Activated T-cell treated with anti-CD3 and anti-CD28 coated beads for 4 hours (primary cell): Measurements from ENCODE around the gene SCYL1.
"Not testable (repeated sequence)": the region's sequence is repeated elsewhere in the genome, so short reads cannot be mapped to it uniquely, and the experiment has no call there.

Source experiments
- DNase-seq: peaks from one replicate; pipeline ENCODE4 v3.0.0-alpha.2; 2020

Gene SCYL1

GRCh38 chr11:65506290-65506771, 18.6 kb upstream of the SCYL1 start:
- DNase-seq = no peak

GRCh38 chr11:65506772-65507505, 17.9 kb upstream of the SCYL1 start:
- DNase-seq = no peak

GRCh38 chr11:65512311-65512710, 12.6 kb upstream of the SCYL1 start:
- not testable (repeated sequence) for DNase-seq

- no peak for DNase-seq
Observed at GRCh38 chr11:65516135-65516968, 8.5 kb upstream of the SCYL1 start.

- not testable (repeated sequence) for DNase-seq
Observed at GRCh38 chr11:65518941-65519549, 5.8 kb upstream of the SCYL1 start.

GRCh38 chr11:65521777-65522521, 2.9 kb upstream of the SCYL1 start:
- DNase-seq = not testable (repeated sequence)

- DNase-seq = peak; percentile 52
Observed at GRCh38 chr11:65522718-65523630, 1.9 kb upstream of the SCYL1 start.

GRCh38 chr11:65523631-65523968, 1.3 kb upstream of the SCYL1 start:
- not testable (repeated sequence) for DNase-seq

GRCh38 chr11:65524014-65524740, 706 bp upstream of the SCYL1 start:
- no peak for DNase-seq

- no peak for DNase-seq
Observed at GRCh38 chr11:65525546-65526480, 930 bp downstream of the SCYL1 start.

- no peak for DNase-seq
Observed at GRCh38 chr11:65526744-65527143, 1.9 kb downstream of the SCYL1 start.

- no peak for DNase-seq
Observed at GRCh38 chr11:65528819-65529350, 4.0 kb downstream of the SCYL1 start.

- DNase-seq = no peak
Observed at GRCh38 chr11:65529475-65530156, 4.7 kb downstream of the SCYL1 start.

- no peak for DNase-seq
Observed at GRCh38 chr11:65530157-65530496, 5.2 kb downstream of the SCYL1 start.

GRCh38 chr11:65532388-65533064, 7.6 kb downstream of the SCYL1 start:
- no peak for DNase-seq

GRCh38 chr11:65535102-65535501, 10.2 kb downstream of the SCYL1 start:
- no peak for DNase-seq

- DNase-seq = no peak
Observed at GRCh38 chr11:65536412-65537295, 11.8 kb downstream of the SCYL1 start.

GRCh38 chr11:65537296-65537597, 12.4 kb downstream of the SCYL1 start:
- no peak for DNase-seq
